Hepatic stellate cell (primary cell): ENCODE measurements around the gene VIPR2.

Experiments
- DNase-seq: peaks from one replicate; pipeline ENCODE4 v3.0.0; 2011; ENCODE audit warnings: low spot score

The VIPR2 gene

DNA sequence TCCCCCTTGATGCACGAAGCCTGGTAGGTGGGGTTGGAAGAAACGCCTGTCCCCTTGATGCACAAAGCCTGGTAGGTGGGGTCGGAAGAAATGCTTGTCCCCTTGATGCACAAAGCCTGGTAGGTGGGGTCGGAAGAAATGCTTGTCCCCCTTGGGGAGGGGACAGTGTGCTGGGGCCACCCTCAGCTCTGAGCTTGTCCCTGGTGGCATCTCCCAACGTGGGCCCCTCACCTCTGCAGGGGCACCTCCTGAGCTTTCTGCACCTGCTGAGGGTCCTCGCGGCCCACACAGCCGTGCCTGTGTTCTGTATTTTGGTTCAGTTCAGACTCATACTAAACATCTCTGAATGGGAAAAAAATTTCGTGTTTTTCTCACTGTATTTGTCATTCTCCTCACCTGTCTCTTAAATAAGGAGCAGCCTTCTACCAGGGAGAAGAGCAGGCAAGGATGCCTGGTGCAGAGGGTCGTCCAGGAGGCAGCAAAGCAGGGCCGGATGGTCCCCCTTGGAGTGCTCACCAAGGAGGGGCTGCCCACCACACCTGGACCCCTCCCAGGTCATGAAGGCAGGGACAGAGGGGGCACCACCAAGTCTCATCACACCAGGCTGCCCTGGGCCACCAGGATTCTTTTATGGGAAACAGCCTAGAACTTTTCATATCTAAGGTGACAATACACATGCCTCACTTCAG, 24.7 kb downstream of the VIPR2 start:
- DNase-seq, result no peak

DNA sequence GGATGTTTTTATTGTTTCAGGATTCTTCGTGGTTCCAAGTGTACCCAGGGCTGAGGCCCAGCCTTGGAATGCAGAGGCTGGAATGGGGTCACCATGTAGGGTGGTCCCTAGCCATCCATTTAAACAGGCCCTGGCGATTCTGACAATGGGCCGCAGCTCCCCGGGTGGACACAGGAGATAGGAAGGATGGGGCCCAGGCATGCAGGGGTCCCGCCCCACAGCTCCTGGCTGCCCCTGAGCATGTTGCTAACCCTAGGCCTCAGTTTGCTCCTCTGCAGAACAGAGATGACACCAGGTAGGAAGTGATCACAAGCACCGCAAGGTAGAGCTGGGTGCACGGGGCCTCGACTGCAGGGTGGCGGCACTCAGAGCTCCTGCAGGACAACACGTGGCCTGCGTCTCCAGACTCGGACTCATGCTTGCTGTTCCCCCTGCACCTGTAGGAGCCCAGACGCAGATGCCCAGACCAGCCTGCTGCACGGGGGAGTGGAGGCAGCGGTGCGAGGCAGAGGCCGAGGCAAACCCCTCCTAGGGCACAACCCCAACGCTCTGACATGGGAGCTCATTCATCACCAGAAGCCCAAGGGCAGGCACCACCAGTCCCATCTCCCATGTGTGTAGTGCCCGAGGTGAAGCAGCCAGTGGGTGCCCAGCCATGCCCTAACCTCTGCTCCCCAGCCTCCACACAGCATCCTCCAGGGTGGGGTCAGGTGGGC, 25.5 kb downstream of the VIPR2 start:
- DNase-seq, result no peak

DNA sequence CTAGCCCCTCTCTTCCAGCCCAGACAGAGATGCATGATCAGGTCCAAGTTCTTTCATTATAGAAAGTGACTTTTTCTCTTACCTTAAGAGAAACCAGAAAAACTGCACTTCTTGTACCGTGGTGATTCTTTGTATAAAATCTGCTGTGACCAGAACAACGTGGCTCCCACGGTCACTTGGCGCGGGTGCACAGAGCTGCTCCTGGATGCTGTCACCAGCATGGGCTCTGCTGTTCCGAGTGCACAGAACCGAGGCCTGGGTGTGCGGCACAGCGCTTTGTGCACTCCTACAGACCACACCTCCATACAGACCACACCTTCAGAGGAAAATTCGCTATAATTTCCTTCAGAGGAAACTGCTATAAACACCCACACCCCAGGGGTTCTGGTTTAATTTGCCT, 26.0 kb downstream of the VIPR2 start:
- no peak for DNase-seq

DNA sequence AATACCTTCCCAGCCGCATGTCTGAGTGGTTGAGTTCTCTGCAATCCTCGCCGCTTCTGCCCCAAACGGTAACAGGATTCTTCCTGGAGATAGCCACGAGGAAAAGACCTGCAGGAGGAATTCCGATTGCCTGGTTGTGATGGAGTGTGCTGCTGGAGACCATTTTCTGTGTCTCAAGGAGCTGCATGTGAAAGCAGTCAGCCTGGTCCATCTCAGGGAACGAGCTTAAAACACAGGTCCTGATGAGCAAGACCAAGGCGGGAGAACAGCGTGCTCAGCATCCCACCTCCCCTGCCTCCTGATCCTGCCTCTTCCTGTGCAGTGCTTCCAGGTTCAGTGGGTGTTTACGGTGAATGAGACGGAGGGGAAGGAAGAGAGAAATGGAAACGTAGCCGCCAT, 26.5 kb downstream of the VIPR2 start:
- DNase-seq, result no peak

DNA sequence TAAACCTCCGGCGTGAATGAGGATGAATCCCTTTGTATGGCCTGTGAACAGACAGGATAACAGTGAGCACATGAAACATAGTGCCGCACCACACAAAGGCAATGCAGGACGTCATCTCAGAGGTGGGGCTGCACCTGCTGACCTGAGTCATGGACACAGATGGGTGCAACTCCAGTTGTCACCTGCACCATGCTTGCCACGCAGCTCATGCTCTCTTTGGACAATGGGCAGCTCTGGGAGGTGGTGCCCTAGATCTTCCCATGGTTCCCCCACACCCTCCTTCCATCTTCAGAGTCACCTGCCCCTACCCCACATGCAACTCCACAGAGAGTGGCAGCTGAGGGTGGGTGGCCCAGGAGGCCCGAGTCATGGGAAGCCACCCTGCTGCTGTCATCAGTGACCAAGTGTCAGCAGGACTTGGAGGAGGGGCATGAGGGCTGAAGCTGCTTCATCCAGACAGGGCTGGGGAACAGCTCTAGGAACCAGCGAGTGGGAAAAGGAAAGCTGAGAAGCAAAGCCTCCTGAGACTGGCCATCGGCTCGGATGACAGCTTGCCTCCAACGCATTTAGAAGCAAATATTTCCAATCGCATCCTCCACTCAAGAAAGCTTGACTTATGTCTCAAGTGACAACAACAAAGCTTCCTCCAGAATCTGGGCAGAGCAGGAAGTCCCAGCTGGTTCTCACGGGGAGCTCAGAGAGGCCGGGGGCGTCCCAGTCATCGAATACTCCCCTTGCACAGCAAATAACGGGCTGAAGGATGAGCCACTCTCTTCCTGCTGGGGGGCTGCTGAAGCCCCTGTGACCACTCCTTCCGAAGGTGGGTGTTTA, 27.1 kb downstream of the VIPR2 start:
- DNase-seq, result no peak

DNA sequence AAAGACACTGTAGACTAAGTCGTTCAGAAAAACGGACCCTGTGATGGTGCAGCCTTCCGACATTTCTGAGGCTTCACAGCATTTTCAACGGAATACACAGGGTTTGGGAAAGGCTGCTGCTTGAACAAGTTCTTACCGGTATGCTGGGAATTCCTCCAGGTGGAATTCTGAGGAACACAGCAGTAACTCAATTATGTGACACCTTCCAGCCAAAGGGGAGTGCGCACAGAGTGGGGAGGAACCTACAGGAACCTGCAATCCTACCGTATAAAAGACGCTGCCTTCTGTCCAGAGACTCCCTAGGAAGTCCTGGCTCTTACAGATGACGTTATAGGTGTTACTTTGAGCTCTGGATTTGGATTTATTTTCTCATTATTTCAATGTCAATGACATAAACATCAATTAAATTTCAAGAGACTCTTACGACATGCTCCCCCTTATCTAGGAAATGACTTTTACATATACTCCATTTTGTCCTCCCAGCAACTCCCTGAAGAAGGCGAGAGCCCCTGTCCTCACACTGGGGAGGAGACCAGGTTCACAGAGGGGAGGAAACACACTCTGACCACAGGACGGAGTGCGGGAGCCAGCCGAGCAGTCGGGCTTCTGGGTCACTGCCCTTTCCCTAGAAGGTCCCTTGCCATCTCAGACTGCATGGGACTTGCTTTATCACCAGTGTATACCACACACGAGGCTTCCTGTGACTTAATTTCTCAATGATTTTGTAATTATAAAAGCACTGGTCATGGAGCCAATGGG, 27.9 kb downstream of the VIPR2 start:
- no peak for DNase-seq

DNA sequence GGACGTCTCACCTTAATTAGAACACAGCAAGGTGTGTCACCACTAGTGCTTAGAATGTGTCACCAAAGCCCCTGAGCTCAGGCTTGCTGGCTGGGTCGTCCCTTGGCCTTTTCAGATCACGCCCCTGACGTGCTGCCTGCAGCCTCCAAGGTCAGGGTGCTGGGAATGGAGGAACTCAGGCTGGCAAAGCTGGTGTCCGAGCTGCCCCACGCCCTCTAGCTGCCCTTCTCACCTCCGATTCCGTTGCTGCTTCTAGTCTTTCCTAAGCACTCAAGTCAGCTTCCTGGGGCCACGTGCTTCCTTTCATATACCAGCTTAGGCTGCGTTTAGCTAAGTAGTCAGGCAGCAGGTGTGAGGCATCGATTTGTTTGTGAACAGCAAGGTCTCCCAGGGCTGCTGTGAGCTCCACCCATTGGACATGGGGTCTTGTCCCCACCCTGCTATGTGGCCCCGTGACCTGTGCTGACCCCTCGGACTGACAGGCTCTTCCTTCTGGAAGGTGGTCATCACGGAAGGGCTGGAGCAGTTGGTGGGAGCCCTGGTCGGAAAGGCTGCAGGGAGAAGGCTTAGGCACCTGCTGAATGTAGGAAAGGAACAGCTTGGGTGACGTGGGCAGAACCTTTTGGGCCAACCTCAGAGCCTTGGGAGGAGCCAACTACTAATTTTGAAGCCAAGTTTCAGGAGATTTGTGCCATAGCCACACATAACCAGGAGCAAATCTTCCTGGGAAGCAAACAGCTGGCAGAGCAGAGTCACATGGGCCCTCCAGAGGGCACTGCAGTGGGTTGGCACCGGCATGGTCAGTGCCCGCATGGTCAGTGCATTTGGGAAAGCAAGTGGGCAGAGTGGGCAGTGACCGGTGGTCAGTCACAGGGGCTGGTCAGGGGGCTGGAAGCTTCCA, 28.8 kb downstream of the VIPR2 start:
- no peak for DNase-seq

DNA sequence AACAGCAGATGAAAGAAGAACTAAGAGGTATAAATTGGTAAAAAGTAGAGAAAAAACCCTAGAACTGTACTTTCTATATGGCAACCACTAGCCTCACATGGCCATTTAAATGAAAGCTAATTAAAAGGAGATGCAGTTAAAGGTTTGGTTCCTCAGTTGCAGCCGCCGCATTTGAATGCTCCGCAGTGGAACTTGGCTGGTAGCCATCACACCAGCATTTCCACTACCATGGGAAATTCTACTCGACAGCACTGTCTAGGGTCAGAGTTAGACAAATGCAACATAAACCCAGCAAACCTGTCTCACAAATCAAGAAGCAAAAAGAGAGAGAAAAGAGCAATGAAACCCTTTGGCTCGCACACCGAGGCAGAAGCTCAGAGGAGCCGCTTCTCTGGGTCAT, 29.7 kb downstream of the VIPR2 start:
- no peak for DNase-seq

DNA sequence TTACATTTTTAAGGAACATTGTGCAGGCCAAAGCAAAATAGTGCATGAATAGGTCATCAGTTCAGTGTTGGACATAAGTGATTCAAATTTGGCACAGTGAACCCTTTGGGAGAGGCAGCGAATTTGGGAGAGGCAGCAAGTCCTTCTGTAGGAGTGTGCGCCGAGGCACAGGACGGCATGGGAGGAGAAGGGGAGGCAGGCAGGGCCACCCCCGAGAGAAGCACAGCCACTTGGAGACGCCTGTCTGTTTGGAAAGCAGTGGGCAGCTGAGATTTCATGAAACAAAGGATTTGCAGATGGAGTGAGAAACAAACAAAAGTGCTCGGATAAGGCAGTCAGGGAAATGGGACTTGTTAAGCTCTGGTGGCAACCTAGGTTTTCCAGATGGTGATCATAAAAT, 30.6 kb downstream of the VIPR2 start:
- no peak for DNase-seq

DNA sequence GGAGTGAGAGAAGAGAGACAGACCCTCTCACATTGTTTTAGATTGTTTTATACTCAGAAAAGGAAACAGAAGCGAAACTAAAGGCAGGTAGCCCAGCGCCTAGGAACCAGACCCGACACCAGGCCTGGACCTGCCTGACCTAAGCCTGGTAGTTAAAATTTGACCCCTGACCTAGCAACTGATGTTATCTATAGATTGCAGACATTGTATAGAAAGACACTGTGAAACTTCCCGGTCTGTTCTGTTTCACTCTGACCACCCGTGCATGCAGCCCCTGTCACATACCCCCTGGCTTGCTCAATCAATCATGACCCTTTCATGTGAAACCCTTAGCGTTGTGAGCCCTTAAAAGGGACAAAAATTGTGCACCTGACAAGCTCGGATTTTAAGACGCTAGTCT, 31.6 kb downstream of the VIPR2 start:
- DNase-seq, result no peak

DNA sequence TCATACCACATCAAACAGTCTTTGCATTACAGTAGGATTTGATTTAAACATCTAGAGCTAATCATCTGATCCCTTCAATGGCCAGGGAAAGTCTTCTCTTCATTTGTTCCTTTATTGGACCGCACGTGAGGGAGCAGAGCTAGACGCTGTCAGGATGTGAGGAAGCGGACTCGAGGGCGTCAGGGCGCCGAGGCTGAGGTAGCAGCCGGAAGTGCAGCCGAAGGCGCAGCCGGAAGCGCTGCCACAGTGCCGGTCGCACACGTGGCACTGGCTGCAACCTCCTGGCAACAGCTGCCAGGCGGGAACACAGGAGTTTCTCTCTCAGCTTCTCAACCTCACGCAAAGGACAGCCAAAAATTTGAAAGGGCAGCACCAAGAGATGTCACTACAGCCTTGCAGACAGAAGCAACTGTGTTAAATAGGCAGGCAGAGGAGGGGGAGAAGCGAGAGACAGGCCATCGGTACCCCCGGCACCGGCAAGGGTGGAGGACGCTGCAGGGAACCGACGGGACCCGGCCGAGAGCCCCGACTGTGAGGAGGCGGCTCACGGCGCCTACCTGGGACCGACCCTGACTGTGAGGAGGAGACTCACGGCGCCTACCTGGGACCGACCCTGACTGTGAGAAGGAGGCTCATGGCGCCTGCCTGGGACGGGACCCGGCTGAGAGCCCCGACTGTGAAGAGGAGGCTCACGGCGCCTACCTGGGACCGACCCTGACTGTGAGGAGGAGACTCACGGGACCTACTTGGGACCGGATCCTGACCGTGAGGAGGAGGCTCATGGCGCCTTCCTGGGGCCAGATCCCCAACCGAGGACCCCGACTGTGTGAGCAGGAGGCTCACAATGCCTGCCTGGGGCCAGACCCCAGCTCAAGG, 32.3 kb downstream of the VIPR2 start:
- DNase-seq, result no peak

DNA sequence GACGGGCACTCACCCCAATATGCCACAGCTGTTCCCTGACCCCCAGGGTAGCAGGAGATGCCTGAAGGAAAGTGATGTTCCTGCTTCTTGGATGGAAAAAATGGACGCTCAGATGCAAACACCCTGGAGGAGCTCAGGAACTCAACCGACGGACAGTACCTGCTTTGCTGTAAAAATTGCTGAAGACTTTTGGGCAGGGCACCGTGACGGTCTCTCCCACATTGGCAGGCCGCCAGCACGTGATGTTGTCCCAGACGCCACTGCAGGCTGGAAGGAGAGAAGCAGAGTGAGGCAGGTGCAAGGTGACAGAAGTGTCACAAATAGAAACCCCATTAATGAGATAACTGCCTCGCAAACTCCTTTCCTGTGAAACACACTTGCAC, 35.0 kb downstream of the VIPR2 start:
- DNase-seq, result no peak

DNA sequence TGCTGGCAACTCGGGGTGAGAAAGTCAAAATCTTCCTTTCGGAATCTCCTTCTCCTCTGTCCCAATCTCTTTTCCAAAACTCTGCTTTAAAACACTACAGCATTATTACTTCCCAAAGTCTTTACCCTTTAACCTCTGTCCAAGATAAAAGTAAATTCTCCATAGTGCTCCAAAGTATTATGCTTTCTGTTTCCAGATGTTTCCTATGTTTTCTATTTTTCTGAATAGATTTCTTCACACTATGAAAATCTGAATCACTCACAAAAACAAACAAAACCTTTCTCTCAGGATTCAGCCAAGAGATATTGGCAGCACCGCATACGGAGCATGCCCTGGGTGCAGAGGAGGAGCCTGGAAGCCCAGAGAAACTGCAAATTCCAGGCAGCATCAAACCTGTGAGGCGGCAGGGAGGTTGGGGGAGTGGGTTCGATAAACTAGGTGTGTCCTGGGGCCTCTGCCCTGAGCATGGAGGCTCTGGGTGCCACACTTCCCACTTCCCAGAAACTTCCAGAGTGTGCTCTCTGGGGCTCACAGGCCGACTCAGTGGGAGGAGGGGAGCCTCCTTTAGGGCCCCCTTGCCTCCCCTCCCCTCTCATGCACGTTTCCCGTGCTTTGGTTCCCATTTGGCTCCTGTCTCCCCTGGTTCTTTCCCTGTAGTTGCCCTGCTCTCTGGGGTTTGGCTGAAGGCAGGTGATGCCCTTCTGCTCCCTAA, 35.6 kb downstream of the VIPR2 start:
- no peak for DNase-seq

DNA sequence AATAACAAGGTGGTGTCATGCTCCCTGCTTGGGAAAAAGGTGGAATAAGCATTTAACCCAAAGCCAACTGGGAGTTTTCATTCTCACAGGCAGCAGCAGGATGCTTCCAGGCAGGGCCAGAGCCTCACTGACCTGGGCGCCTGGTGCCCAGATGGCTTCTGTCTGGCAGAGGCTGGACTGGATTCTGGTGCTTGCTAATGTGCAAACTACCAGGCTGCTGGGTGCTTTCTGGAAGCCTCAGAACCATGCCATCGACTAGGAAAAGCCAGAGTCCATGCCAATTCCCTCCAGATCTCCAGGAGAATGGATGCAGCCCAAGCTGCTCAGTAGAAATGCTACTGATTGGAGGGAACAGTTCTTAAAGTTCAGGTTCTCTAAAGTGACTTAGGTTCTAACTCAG, 36.2 kb downstream of the VIPR2 start:
- no peak for DNase-seq

DNA sequence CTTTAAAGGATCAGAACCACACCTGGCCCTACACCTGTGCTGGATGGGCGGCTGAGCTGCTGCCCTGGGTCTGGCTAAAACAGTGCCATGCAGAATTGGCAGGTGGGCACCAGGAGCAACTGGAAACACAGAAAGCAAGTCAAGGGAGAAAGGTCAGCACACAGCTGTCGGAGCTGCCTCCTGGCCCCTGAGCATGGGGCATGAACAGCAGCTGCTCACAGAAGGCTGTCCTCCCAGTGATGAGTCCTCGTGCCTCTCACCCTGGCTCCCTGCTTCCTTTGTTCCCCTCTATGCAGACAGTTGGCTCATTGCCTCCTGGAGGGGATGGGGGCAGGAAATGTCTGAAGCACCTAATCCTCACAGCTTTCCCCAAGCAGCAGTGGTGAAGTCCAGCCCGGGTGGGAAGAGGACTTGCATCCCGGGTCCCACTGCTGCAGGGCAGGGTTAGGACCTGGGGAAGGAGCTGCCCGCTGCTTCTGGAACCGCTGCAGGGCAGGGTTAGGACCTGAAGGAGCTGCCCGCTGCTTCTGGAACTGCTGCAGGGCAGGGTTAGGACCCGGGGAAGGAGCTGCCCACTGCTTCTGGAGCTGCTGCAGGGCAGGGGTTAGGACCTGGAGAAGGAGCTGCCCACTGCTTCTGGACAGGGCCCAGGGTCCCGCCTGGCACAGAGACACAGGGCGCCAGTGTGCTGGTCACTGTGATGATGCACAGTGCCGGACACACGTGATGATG, 37.3 kb downstream of the VIPR2 start:
- no peak for DNase-seq

DNA sequence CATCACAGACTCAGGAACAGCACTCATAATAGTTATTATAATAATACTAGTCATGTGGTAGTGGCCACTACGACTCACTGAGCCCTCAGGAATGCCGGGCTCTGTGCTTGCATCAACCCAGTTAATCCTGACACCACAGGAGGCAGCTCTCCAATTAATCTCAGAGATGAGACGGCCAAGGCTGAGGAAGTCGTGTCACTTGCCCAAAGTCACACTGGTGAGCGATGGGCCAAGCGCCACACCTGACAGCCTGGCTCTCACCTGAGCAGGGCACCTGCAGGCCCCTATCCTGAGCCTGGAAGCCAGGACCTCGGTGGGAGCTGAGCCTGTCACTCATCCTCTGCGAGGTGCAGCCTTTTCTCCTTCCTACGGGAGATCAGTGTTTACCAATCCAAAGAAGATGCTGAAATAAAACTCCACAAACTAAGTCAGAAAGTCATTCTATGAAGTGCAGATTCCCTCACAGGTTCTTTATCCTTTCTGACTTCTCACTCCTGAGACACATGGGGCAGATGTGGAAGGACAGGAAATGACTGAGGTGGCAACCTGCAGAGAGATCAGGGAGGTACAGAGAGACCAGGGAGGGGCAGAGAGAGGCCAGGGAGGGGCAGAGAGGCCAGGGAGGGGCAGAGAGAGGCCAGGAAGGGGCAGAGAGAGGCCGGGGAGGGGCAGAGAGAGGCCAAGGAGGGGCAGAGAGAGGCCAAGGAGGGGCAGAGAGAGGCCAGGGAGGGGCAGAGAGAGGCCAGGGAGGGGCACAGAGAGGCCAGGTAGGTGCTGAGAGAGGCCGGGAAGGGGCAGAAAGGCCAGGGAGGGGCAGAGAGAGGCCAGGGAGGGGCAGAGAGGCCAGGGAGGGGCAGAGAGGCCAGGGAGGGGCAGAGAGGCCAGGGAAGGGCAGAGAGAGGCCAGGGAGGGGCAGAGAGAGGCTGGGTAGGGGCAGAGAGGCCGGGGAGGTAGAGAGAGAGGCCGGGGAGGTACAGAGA, 38.5 kb downstream of the VIPR2 start:
- no peak for DNase-seq

DNA sequence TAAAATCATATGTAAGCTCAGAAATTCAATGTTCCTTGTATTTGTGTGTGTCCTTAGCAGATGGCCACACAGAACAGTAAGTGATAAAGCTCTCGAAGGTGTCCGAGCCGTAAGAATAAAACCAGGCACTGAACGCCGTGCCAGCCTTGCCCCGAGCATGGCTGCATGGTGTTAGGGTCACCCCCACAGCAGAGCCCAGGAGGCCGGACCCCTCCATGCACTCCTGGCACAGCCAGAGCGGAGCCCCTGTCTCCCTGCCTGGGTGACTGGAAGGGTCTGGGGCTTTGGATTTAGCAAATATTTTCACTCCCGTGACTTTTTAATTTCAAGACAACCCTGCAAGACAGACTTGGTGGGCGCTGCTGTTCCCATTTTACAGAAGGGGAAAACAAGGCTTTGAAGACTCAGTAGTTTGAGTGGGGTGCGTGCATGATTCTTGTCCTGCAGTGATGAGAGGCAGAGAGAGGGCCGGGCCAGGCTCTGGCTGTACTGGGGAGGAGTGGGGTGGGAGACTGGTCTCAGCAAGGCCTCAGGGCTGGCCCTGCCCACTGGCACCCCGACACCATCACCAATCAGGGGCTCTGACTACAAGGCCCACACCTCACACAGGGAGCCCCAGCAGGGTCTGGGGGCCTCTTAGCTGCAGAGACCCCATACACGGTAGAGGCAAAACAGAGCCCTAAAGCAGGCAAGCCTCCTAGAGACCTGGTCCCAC, 39.4 kb downstream of the VIPR2 start:
- DNase-seq, result no peak
